Liver (tissue), 9 donors: ENCODE data around the gene CLMN. TPM values are rescaled to one million over a fixed set of nuclear protein-coding genes. Genes with fewer than 3 reads are reported as not detected.

Experiments used
- DNase-seq: peaks from one replicate; pipeline ENCODE4 v3.0.0-alpha.2; 2017; ENCODE audit warnings: low spot score
- H3K27ac ChIP-seq, 2 donors: one replicate each; pipeline ENCODE4 v1.7.0; 2013; ENCODE audit warnings: inconsistent platforms in 2 of 2, low read length in 2 of 2, control low read depth in 1 of 2, low read depth in 1 of 2, mild to moderate bottlenecking in 1 of 2
- H3K27me3 ChIP-seq, 4 donors: one replicate each; pipeline versions ENCODE4 v1.6.1 to v1.7.0; 2013; ENCODE audit warnings: low read length in 3 of 4, inconsistent platforms in 1 of 4, mild to moderate bottlenecking in 1 of 4, moderate library complexity in 1 of 4; ENCODE audit not compliant: control insufficient read depth in 4 of 4, insufficient read depth in 4 of 4
- H3K36me3 ChIP-seq, 4 donors: one replicate each; pipeline versions ENCODE4 v1.6.1 to v1.7.0; 2013; ENCODE audit warnings: low read length in 3 of 4, mild to moderate bottlenecking in 3 of 4, low read depth in 1 of 4, moderate library complexity in 1 of 4; ENCODE audit not compliant: control insufficient read depth in 4 of 4, insufficient read depth in 3 of 4
- H3K4me1 ChIP-seq, 4 donors: one replicate each; pipeline versions ENCODE4 v1.6.1 to v1.7.0; 2013; ENCODE audit warnings: low read length in 3 of 4, mild to moderate bottlenecking in 3 of 4, moderate library complexity in 1 of 4; ENCODE audit not compliant: control insufficient read depth in 4 of 4, insufficient read depth in 4 of 4
- H3K4me3 ChIP-seq, 3 donors: one replicate each; pipeline versions ENCODE4 v1.6.1 to v1.7.0; 2013; ENCODE audit warnings: low read length in 3 of 3, control low read depth in 1 of 3, low read depth in 1 of 3, mild to moderate bottlenecking in 1 of 3
- H3K9ac ChIP-seq, 2 donors: one replicate each; pipeline ENCODE4 v1.7.0; 2013; ENCODE audit warnings: low read length in 2 of 2, mild to moderate bottlenecking in 2 of 2, moderate library complexity in 2 of 2, control low read depth in 1 of 2, low read depth in 1 of 2
- H3K9me3 ChIP-seq, 4 donors: one replicate each; pipeline versions ENCODE4 v1.6.1 to v1.7.0; 2013; ENCODE audit warnings: low read length in 3 of 4; ENCODE audit not compliant: control insufficient read depth in 4 of 4
- FOXA1 ChIP-seq: IDR thresholded peaks from 2 replicates; pipeline ENCODE4 v1.6.1; 2016; ENCODE audit warnings: antibody characterized with exemption
- FOXA2 ChIP-seq: IDR thresholded peaks from 2 replicates; pipeline ENCODE4 v1.6.1; 2016; ENCODE audit warnings: antibody characterized with exemption
- GABPA ChIP-seq, 2 donors: IDR thresholded peaks in 1 of 2; conservative IDR thresholded peaks in 1 of 2; 2 replicates each; pipeline ENCODE4 v1.6.1; 2016; ENCODE audit warnings: antibody characterized with exemption in 2 of 2, mild to moderate bottlenecking in 1 of 2, moderate library complexity in 1 of 2
- HNF4A ChIP-seq, 2 donors: conservative IDR thresholded peaks; 2 replicates each; pipeline ENCODE4 v1.6.1; 2016; ENCODE audit warnings: antibody characterized with exemption in 2 of 2, mild to moderate bottlenecking in 2 of 2
- HNF4G ChIP-seq: IDR thresholded peaks from 2 replicates; pipeline ENCODE4 v1.6.1; 2016; ENCODE audit warnings: antibody characterized with exemption
- JUND ChIP-seq, 2 donors: IDR thresholded peaks; 2 replicates each; pipeline ENCODE4 v1.6.1; 2016; ENCODE audit warnings: antibody characterized with exemption in 2 of 2
- NR2F2 ChIP-seq: IDR thresholded peaks from 2 replicates; pipeline ENCODE4 v1.6.1; 2016; ENCODE audit warnings: antibody characterized with exemption
- RAD21 ChIP-seq, 2 donors: IDR thresholded peaks; 2 replicates each; pipeline ENCODE4 v1.6.1; 2016; ENCODE audit warnings: antibody characterized with exemption in 2 of 2, mild to moderate bottlenecking in 2 of 2
- TAF1 ChIP-seq: conservative IDR thresholded peaks from 2 replicates; pipeline ENCODE4 v1.6.1; 2016; ENCODE audit warnings: antibody characterized with exemption, mild to moderate bottlenecking
- YY1 ChIP-seq: IDR thresholded peaks from 2 replicates; pipeline ENCODE4 v1.6.1; 2016; ENCODE audit warnings: antibody characterized with exemption, mild to moderate bottlenecking
- WGBS: extraction: QIAGEN DNeasy Blood & Tissue Kit; methylation state at CpG from one replicate; pipeline ENCODE4 v1.1.7; 2013; 5-methylcytosine and 5-hydroxymethylcytosine counted together
- polyA plus RNA-seq, 2 donors: library from polyadenylated mRNA; stranded (reverse) in 1 of 2; unstranded in 1 of 2; fragments of 200-250 nt in 1 of 2; fragments of >200 nt in 1 of 2; fragmentation: Nextera tagmentation in 1 of 2; extraction: Ambion mirVana in 1 of 2; gene quantifications; one replicate each; pipeline versions ENCODE4 v1.2.1 to v1.2.3, GENCODE V29; 2013 to 2015
- total RNA-seq, 2 donors: library from RNA; depleted of rRNA; stranded (reverse); fragments of >200 nt; gene quantifications; one replicate each; pipeline ENCODE4 v1.2.3, GENCODE V29; 2014
- TF ChIP-seq, protein P1 (sequence below): IDR thresholded peaks from 2 replicates; pipeline ENCODE4 v1.6.1; 2016; ENCODE audit warnings: antibody characterized with exemption
- TF ChIP-seq, protein P2 (sequence below): IDR thresholded peaks from 2 replicates; pipeline ENCODE4 v1.6.1; 2016; ENCODE audit warnings: antibody characterized with exemption
- TF ChIP-seq, protein P3 (sequence below): IDR thresholded peaks from 2 replicates; pipeline ENCODE4 v1.6.1; 2016; ENCODE audit warnings: antibody characterized with exemption, mild to moderate bottlenecking
- TF ChIP-seq, protein P4 (sequence below): IDR thresholded peaks from 2 replicates; pipeline ENCODE4 v1.6.1; 2016; ENCODE audit warnings: antibody characterized with exemption
- TF ChIP-seq, protein P5 (sequence below): fragments of 150-350 bp; IDR thresholded peaks from 2 replicates; pipeline ENCODE4 v1.5.1; 2017; ENCODE audit warnings: improper control_type of control experiment, low read depth, low read length; ENCODE audit not compliant: missing input control
- donor health status: healthy.
- donor health status: healthy.
- donor health status: healthy.
- donor health status: healthy.
- donor health status: healthy.

The CLMN gene
- total and polyA plus RNA-seq, 4 donors, result 6.0 to 41.1 (median 24.1) TPM

DNA sequence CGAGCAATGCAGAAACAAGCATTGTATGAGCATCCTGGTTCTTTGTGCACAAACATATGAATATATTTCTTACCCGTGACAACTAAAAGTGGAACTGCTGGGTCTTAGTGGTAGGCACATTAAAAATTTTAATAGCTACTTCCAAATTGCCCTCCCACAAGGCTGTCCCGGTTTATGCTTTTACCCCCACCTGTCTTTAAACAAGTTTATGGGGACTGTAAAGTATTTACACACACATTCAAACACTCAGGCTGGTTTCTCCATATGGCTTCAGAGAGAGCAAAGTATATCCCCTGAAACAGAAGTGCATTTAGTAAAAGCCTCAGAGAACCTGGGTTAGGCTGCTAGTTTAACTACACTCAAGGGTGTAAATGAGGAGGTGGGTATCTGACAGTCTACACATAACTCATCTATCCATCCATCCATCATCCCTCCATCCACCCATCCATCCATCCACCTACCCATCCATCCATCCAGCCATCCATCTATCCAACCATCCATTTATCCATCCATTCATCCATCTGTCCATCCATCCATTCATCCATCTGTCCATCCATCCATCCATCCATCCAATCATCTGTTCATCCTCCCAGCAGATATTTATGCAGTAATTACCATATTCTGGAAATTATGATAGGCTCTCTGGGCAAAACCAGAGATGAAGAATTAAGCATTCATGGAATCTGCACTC lies 86.7 kb downstream of the CLMN start:
- DNase-seq, result no peak
- Histone ChIP-seq H3K9me3 (no peaks in the 10 kb centered on the region), H3K36me3 (no peaks in the 10 kb centered on the region), H3K4me3 (no peak overlapping the region), H3K27ac (no peak overlapping the region), H3K4me1 (peaks cover 6 to 41% (median 27%) of the 10 kb centered on the region in 4 donors), H3K9ac (no peak overlapping the region), H3K27me3 (no peaks in the 10 kb centered on the region)
- TF ChIP-seq, protein P1, sequence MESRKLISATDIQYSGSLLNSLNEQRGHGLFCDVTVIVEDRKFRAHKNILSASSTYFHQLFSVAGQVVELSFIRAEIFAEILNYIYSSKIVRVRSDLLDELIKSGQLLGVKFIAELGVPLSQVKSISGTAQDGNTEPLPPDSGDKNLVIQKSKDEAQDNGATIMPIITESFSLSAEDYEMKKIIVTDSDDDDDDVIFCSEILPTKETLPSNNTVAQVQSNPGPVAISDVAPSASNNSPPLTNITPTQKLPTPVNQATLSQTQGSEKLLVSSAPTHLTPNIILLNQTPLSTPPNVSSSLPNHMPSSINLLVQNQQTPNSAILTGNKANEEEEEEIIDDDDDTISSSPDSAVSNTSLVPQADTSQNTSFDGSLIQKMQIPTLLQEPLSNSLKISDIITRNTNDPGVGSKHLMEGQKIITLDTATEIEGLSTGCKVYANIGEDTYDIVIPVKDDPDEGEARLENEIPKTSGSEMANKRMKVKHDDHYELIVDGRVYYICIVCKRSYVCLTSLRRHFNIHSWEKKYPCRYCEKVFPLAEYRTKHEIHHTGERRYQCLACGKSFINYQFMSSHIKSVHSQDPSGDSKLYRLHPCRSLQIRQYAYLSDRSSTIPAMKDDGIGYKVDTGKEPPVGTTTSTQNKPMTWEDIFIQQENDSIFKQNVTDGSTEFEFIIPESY, result no peak
- TF ChIP-seq, protein P2, sequence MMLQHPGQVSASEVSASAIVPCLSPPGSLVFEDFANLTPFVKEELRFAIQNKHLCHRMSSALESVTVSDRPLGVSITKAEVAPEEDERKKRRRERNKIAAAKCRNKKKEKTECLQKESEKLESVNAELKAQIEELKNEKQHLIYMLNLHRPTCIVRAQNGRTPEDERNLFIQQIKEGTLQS, result no peak
- no peak for TF ChIP-seq FOXA1
- TF ChIP-seq HNF4A (conservative IDR thresholded peaks at IDR 0.05), result no peak
- no peak for TF ChIP-seq TAF1
- TF ChIP-seq YY1, result no peak
- TF ChIP-seq, protein P3, sequence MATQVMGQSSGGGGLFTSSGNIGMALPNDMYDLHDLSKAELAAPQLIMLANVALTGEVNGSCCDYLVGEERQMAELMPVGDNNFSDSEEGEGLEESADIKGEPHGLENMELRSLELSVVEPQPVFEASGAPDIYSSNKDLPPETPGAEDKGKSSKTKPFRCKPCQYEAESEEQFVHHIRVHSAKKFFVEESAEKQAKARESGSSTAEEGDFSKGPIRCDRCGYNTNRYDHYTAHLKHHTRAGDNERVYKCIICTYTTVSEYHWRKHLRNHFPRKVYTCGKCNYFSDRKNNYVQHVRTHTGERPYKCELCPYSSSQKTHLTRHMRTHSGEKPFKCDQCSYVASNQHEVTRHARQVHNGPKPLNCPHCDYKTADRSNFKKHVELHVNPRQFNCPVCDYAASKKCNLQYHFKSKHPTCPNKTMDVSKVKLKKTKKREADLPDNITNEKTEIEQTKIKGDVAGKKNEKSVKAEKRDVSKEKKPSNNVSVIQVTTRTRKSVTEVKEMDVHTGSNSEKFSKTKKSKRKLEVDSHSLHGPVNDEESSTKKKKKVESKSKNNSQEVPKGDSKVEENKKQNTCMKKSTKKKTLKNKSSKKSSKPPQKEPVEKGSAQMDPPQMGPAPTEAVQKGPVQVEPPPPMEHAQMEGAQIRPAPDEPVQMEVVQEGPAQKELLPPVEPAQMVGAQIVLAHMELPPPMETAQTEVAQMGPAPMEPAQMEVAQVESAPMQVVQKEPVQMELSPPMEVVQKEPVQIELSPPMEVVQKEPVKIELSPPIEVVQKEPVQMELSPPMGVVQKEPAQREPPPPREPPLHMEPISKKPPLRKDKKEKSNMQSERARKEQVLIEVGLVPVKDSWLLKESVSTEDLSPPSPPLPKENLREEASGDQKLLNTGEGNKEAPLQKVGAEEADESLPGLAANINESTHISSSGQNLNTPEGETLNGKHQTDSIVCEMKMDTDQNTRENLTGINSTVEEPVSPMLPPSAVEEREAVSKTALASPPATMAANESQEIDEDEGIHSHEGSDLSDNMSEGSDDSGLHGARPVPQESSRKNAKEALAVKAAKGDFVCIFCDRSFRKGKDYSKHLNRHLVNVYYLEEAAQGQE, result no peak
- TF ChIP-seq, protein P4, sequence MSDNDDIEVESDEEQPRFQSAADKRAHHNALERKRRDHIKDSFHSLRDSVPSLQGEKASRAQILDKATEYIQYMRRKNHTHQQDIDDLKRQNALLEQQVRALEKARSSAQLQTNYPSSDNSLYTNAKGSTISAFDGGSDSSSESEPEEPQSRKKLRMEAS, result no peak
- TF ChIP-seq FOXA2, result no peak
- no peak for TF ChIP-seq RAD21 (IDR thresholded peaks at IDR 0.05)
- TF ChIP-seq JUND (IDR thresholded peaks at IDR 0.05), result no peak
- TF ChIP-seq, protein P5, sequence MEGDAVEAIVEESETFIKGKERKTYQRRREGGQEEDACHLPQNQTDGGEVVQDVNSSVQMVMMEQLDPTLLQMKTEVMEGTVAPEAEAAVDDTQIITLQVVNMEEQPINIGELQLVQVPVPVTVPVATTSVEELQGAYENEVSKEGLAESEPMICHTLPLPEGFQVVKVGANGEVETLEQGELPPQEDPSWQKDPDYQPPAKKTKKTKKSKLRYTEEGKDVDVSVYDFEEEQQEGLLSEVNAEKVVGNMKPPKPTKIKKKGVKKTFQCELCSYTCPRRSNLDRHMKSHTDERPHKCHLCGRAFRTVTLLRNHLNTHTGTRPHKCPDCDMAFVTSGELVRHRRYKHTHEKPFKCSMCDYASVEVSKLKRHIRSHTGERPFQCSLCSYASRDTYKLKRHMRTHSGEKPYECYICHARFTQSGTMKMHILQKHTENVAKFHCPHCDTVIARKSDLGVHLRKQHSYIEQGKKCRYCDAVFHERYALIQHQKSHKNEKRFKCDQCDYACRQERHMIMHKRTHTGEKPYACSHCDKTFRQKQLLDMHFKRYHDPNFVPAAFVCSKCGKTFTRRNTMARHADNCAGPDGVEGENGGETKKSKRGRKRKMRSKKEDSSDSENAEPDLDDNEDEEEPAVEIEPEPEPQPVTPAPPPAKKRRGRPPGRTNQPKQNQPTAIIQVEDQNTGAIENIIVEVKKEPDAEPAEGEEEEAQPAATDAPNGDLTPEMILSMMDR, result no peak
- no peak for TF ChIP-seq NR2F2
- TF ChIP-seq GABPA (IDR thresholded peaks at IDR 0.05 in 1 of 2, conservative IDR thresholded peaks at IDR 0.05 in 1 of 2), result no peak
- TF ChIP-seq HNF4G, result no peak
- WGBS, result 82% methylated on average over 3 of the region's 3 CpGs
